Measurements from ENCODE around the gene ZNF177. TPM values are rescaled to one million over a fixed set of nuclear protein-coding genes. Genes with fewer than 3 reads are reported as not detected.
"Not testable (repeated sequence)": the region's sequence is repeated elsewhere in the genome, so short reads cannot be mapped to it uniquely, and the experiment has no call there.

ZNF177 gene
- total RNA-seq (2014; rRNA removed; shearing (Covaris generic)) = 3.1 and 4.0 TPM in 2 replicates

- DNase-seq (ENCODE audit: low read depth) = no peak
These were observed at the start of gene ZNF177 for GRCh38 chr19:9362905-9363304. Gene ZNF177 (plus strand): TSS chr19:9363013. CDS start chr19:9378312, 15,299 bp downstream.

- DNase-seq (ENCODE audit: low read depth) = no peak
These were observed 49.1 kb upstream of the ZNF177 start for GRCh38 chr19:9313756-9314155.

GRCh38 chr19:9321338-9321737, 41.5 kb upstream of the ZNF177 start:
- no peak for DNase-seq (ENCODE audit: low read depth)

DNA sequence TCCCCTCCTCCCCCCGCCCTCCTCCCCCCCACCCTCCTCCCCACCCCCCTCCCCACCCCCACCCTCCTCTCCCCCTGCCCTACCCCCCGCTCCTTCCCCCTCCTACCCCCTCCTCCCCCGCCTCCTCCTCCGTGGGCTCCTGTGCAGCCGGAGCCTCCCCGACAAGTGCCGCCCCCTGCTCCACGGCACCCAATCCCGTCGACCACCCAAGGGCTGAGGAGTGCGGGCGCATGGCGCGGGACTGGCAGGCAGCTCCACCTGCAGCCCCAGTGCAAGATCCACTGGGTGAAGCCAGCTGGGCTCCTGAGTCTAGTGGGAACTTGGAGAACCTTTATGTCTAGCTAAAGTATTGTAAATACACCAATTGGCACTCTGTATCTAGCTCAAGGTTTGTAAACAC, 41.1 kb upstream of the ZNF177 start:
- DNase-seq (ENCODE audit: low read depth) = not testable (repeated sequence)

DNA sequence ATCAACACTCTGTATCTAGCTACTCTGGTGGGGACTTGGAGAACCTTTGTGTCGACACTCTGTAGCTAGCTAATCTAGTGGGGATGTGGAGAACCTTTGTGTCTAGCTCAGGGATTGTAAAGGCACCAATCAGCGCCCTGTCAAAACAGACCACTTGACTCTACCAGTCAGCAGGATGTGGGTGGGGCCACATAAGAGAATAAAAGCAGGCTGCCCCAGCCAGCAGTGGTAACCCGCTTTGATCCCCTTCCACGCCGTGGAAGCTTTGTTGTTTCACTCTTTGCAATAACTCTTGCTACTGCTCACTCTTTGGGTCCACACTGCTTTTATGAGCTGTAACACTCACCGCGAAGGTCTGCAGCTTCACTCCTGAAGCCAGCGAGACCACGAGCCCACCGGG, 40.6 kb upstream of the ZNF177 start:
- DNase-seq (ENCODE audit: low read depth) = not testable (repeated sequence)

GRCh38 chr19:9323557-9323918, 39.3 kb upstream of the ZNF177 start:
- DNase-seq (ENCODE audit: low read depth) = peak; percentile 92

DNA sequence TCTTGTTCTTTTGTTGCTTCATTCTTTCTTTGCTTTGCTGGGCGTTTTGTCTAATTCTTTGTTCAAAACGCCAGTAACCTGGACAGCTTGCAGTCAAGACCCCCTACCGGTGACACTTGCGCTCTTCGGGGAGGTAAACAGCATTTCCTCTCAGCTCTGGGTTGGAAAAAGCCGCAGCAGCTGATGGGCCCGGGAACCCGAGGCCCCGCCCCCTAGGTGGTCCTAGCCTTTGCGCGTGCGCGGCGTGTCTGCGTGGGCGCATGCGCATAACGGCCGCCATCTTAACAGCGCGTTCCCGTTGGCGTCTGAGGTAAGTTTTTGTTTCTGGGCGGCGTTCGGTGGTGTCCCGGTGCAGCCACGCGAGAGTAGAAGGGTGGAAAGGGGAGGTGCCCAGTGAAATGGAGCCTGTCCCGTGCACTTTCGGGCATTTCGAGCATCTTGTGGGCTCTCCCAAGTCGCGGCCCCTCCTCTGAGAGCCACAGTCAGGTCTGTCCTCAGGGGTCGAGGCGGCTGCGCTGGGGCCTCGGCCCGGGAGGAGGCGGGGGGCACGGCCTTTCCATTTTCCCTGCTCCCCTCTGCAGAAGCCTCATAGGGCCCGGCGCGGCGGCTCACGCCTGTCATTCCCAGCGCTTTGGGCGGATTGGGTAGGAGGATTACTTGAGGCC, 38.8 kb upstream of the ZNF177 start, which contains the start of gene ZNF559:
Gene ZNF559, plus strand, starts transcription at position 261 of the 665 bp plus-strand sequence. CDS start 14,371 bp downstream, outside the sequence.
- peak; percentile 96 for DNase-seq (ENCODE audit: low read depth)

- DNase-seq (ENCODE audit: low read depth) = no peak
These were observed 38.2 kb upstream of the ZNF177 start for GRCh38 chr19:9324584-9324962.

DNA sequence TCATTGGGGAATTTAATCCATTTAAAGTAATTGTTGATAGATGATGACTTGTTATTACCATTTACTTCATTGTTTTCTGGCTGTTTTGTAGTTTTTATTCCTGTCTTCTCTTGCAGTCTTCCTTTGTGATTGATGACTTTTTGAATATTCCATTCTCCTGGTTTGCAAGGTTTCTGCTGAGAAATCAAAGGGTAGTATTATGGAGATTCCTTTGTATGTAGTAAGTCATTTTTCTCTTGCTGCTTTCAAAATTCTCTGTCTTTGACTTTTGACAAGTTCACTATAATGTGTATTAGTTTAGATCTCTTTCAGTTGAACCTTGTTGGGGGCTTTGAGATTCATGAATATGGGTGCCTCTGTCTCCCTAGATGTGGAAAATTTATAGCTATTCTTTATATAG, 32.8 kb upstream of the ZNF177 start:
- DNase-seq (ENCODE audit: low read depth) = no peak

- DNase-seq (ENCODE audit: low read depth) = no peak
These were observed 20.1 kb upstream of the ZNF177 start for GRCh38 chr19:9342610-9343304.

GRCh38 chr19:9345005-9345404, 17.8 kb upstream of the ZNF177 start:
- DNase-seq (ENCODE audit: low read depth) = no peak

DNA sequence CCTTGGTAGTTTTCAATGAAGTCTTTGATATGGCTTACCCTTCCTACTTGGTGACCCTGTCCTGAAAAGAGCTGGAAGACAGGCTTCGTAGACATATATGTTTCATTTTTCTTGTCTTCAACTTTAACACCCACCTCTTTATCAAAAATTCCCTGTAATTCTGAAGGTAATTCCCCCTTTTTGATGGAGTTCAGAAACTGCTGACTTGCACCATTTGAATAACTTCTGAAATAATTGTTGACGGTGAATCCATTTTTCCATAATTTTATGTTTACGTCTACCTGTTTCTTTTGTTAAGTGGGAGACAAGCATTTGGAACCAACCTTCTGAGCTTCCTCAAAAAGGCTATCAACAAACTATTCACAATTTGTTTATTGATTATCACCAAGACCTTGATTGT, 14.6 kb upstream of the ZNF177 start:
- DNase-seq (ENCODE audit: low read depth) = no peak

DNA sequence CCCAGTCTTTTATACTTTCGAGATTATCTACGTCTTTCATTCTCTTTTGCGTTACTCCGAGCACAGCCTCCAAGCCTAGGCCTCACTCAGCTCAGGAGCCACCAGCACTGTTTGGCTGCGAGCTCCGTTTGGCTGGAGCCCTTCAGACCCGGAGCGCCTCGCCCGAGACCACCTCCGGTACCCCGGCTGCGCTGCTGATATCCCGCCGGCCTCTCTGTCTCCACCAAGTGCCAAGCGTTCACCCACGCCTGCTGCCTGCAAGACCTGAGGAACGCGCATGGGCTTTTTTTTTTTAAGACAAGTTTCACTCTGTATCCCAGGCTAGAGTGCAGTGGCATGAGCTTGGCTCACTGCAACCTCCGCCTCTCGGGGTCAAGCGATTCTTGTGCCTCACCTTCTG, 14.1 kb upstream of the ZNF177 start:
- DNase-seq (ENCODE audit: low read depth) = no peak

- no peak for DNase-seq (ENCODE audit: low read depth)
These were observed 10.3 kb upstream of the ZNF177 start for GRCh38 chr19:9352505-9352904.

- peak; percentile 21 for DNase-seq (ENCODE audit: low read depth)
These were observed 9.8 kb upstream of the ZNF177 start for GRCh38 chr19:9353011-9353410.

- DNase-seq (ENCODE audit: low read depth) = no peak
These were observed 8.2 kb upstream of the ZNF177 start for GRCh38 chr19:9354651-9355050.

- no peak for DNase-seq (ENCODE audit: low read depth)
These were observed 8.2 kb downstream of the ZNF177 start for GRCh38 chr19:9370738-9371619.

- no peak for DNase-seq (ENCODE audit: low read depth)
These were observed 18.6 kb downstream of the ZNF177 start for GRCh38 chr19:9381361-9381785.

GRCh38 chr19:9406798-9407352, 44.1 kb downstream of the ZNF177 start:
- DNase-seq (ENCODE audit: low read depth) = peak; percentile 84

GRCh38 chr19:9407827-9408226, 45.0 kb downstream of the ZNF177 start:
- DNase-seq (ENCODE audit: low read depth) = no peak

DNA sequence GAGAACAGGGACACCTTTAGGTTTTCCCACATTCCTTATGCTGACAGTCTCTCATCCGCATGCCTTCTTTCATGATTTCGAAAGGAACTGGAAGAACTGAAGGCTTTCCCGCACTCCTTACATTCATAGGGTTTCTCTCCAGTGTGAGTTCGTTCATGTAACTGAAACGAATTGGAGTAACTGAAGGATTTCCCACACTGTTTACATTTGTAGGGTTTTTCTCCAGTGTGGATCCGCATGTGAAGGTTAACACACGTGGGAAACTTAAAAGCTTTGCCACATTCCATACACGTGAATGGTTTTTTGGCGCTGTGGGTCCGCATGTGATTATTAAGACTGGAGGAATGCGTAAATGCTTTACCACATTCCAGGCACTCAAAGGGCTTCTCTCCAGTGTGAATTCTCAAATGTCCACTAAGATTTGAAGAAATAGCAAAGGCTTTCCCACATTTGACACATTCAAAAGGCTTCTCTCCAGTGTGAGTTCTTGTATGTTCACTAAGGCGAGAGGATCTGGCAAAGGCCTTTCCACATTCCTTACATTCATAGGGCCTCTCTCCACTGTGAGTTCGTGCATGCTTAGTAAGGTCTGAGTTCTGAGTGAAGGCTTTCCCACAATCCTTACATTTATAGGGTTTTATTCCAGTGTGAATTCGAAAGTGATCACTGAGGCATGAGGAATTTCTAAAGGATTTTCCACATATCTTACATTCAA, 50.6 kb downstream of the ZNF177 start:
- DNase-seq (ENCODE audit: low read depth) = no peak
